Measurements from ENCODE around the gene IMPDH1.
A peak's percentile ranks its signal among the peaks of the same experiment; 100 is the strongest.

Gene IMPDH1

GRCh38 chr7:128357217-128357613, 52.6 kb downstream of the IMPDH1 start:
- no peak for DNase-seq

GRCh38 chr7:128356546-128357216, 53.1 kb downstream of the IMPDH1 start:
- no peak for DNase-seq

- no peak for DNase-seq
Observed at GRCh38 chr7:128353610-128354009, 56.2 kb downstream of the IMPDH1 start.

GRCh38 chr7:128353189-128353588, 56.6 kb downstream of the IMPDH1 start:
- no peak for DNase-seq

DNA sequence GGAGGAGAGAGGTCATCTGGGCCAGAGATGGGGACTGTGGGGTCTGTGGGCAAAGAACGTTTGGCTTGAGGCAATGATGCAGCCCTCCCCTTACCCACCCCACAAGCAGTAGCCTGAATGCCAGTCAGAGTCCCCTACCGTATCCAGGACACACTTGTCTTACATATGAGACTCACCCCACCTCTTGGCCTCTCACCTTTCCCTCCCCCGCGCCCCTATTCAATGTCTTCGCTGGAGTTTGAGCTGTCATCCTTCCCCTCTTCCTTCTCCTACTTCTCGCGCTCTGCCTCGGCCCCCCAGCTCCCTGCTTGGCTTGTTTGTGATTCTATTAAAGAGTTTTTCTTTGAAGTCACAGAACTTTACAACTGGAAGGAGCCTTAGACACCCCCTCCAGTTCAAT, 57.1 kb downstream of the IMPDH1 start:
- DNase-seq, result no peak

GRCh38 chr7:128352153-128352537, 57.6 kb downstream of the IMPDH1 start:
- peak; percentile 11 for DNase-seq

DNA sequence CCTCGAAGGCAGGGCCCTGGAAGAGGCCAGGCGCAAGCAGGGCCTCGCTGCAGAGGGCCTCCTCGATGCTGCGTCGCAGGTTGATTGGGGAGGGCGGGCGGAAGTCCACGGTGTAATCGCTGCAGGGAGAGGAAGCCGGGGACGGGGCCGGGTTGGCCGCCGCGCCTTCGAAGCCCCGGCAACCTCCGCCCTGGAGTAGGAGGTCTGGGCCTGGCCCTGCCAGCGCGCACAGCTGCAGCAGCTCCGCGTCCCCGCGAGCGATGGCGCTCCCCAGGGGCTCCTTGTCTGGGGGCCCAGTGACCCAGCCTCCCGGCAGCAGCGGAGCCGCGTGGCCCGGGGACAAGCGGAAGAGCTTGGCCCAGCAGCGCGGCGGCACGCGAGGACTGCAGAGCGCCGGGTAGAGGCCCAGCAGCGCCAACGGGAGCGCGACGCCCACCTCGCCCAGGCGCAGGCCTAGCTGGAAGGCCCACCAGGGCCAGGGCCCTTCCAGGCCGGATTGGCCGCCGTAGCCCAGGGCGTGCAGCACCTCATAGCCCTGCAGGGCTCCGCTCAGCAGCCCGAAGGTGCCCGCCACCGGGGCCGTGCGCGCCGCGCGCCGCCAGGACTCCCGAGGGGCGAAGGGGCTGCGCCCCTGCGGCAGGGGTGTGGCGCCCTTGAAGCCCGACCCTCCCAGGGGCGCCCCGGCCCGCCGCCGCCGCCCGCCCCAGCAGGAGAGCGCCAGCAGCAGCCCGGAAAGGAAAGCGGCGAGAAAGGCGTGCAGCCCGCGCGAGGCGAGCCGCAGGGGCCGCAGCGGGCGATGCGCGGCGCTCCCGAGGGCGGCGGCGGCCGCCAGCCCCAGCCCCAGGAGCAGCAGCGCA, 58.3 kb downstream of the IMPDH1 start:
- DNase-seq, result peak; percentile 48

GRCh38 chr7:128350708-128351295, 59.0 kb downstream of the IMPDH1 start:
- DNase-seq, result peak; percentile 48

- DNase-seq, result no peak
Observed at GRCh38 chr7:128349466-128349825, 60.3 kb downstream of the IMPDH1 start.

GRCh38 chr7:128347647-128348097, 62.1 kb downstream of the IMPDH1 start:
- peak; percentile 24 for DNase-seq

DNA sequence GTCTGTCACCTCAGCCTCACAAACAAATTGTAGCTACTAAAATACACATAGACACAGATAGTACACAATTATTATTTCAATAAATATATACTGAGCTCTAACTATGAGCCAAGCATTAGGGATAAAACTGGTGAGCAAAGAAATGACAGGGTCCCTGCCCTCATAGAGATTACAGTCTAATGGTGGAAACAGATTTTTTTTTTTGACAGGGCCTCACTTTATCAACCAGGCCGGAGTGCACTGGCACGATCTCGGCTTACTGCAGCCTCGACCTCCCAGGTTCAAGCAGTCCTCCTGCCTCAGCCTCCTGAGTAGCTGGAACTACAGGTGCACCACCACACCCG, 65.4 kb downstream of the IMPDH1 start:
- DNase-seq, result no peak

GRCh38 chr7:128343554-128344430, 66.0 kb downstream of the IMPDH1 start, which contains the start of gene RBM28:
Gene RBM28 (minus strand): TSS chr7:128343908. CDS start chr7:128343793, 115 bp downstream.
- DNase-seq, result peak; percentile 82

All from DMS153 (cell line).